Activated CD4-positive, alpha-beta memory T cell treated with anti-CD3 and anti-CD28 coated beads for 36 hours (primary cell): ENCODE results near the gene ETFDH. TPM values are rescaled to one million over a fixed set of nuclear protein-coding genes. Genes with fewer than 3 reads are reported as not detected.
"Not testable (repeated sequence)": the region's sequence is repeated elsewhere in the genome, so short reads cannot be mapped to it uniquely, and the experiment has no call there.

ENCODE experiments used
- CTCF ChIA-PET: fragments of 350-600 bp; sonication (Branson Sonifier 250); formaldehyde crosslinking; loops from one replicate; lab custom pipeline; 2021; ENCODE audit warnings: antibody characterized with exemption, inconsistent platforms; lab: Charles Lee
- POLR2A ChIA-PET: fragments of 350-600 bp; sonication (Branson Sonifier 250); formaldehyde crosslinking; loops from one replicate; lab custom pipeline; 2021; ENCODE audit warnings: antibody characterized with exemption; lab: Charles Lee
- DNase-seq: peaks from one replicate; pipeline ENCODE4 v3.0.0-alpha.2; 2020
- H3K27ac Mint-ChIP-seq: one replicate; pipeline ENCODE4 v1.8.0; 2021; ENCODE audit warnings: mixed read lengths
- H3K27me3 Mint-ChIP-seq: one replicate; pipeline ENCODE4 v1.8.0; 2021; ENCODE audit warnings: mixed read lengths
- H3K36me3 Mint-ChIP-seq: one replicate; pipeline ENCODE4 v1.8.0; 2021; ENCODE audit warnings: mixed read lengths
- H3K4me1 Mint-ChIP-seq: one replicate; pipeline ENCODE4 v1.8.0; 2021; ENCODE audit warnings: low read depth, mixed read lengths
- H3K4me3 Mint-ChIP-seq: one replicate; pipeline ENCODE4 v1.8.0; 2021; ENCODE audit warnings: mild to moderate bottlenecking, mixed read lengths
- H3K9me3 Mint-ChIP-seq: one replicate; pipeline ENCODE4 v1.8.0; 2021; ENCODE audit warnings: mixed read lengths
- intact Hi-C: fragments of 100-400 bp; cut with micrococcal nuclease; formaldehyde crosslinking; loops from one replicate; pipeline ENCODE4 v1.15.1; 2023
- total RNA-seq, 2 experiments: library from RNA; stranded (reverse); gene quantifications; one replicate each; pipeline ENCODE4 v1.2.3, GENCODE V29; 2021

ETFDH gene
- total RNA-seq, 2 experiments from 2014 or later = 30.8 to 30.9 TPM

DNA sequence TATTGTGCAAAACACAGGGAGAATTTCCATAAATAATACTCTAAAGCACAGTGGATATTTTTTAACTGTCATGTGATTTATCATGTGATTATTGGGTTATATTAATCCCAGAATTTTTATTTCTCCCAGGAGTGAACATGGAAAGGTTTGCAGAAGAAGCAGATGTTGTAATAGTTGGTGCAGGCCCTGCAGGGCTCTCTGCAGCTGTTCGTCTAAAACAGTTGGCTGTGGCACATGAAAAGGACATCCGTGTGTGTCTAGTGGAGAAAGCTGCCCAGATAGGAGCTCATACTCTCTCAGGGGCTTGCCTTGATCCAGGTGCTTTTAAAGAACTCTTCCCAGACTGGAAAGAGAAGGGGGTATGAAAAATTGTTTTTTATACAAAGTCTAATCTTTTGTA lies 10.0 kb downstream of the ETFDH start:
- Mint-ChIP-seq H3K36me3 (peaks cover 7% of the 10 kb centered on the region), H3K4me3 (no peak overlapping the region), H3K27ac (no peak overlapping the region), H3K9me3 (no peaks in the 10 kb centered on the region), H3K27me3 (no peaks in the 10 kb centered on the region), H3K4me1 (no peaks in the 10 kb centered on the region)
- intact Hi-C loops = no loop called here
- no peak for DNase-seq
- CTCF ChIA-PET = no interaction called here
- POLR2A ChIA-PET = no interaction called here

GRCh38 chr4:158688813-158689212 lies 16.7 kb downstream of the ETFDH start:
- intact Hi-C loops = no loop called here
- Mint-ChIP-seq H3K4me3 (no peak overlapping the region), H3K36me3 (peaks cover 10% of the 10 kb centered on the region), H3K27me3 (no peaks in the 10 kb centered on the region), H3K27ac (no peak overlapping the region), H3K4me1 (no peaks in the 10 kb centered on the region), H3K9me3 (no peaks in the 10 kb centered on the region)
- DNase-seq = no peak
- ChIA-PET POLR2A (no interaction called here), CTCF (no interaction called here)

- H3K4me3 Mint-ChIP-seq = no peak overlapping the region
- no peak for DNase-seq
- no peaks in the 10 kb centered on the region for H3K4me1 Mint-ChIP-seq
- POLR2A ChIA-PET = no interaction called here
- CTCF ChIA-PET = no interaction called here
- H3K36me3 Mint-ChIP-seq = peaks cover 17% of the 10 kb centered on the region
- no peaks in the 10 kb centered on the region for H3K9me3 Mint-ChIP-seq
- H3K27me3 Mint-ChIP-seq = no peaks in the 10 kb centered on the region
- intact Hi-C loops = no loop called here
- H3K27ac Mint-ChIP-seq = no peak overlapping the region
Observed at GRCh38 chr4:158704274-158704673, 32.2 kb downstream of the ETFDH start.

DNA sequence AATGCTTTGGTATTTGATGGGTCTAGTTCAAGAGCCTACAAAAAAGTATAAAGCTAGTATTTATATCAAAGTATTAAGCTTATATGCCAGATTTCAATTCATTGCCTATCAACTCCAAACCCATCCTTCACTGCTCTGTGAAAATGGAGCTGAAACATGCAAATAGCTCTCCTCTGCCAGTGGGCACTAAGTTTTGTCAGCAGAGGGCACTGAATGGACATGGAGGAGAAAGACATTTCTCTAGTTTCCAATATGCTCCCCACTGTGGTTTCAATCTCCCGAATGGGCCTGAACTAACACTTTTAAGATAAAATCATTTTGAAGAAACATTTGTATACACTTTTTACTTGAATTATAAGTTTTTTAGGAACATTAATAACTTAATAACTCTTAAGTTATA lies 38.7 kb downstream of the ETFDH start:
- POLR2A ChIA-PET = no interaction called here
- H3K4me1 Mint-ChIP-seq = no peaks in the 10 kb centered on the region
- no peaks in the 10 kb centered on the region for H3K9me3 Mint-ChIP-seq
- no peak for DNase-seq
- no peaks in the 10 kb centered on the region for H3K27me3 Mint-ChIP-seq
- H3K27ac Mint-ChIP-seq = no peak overlapping the region
- H3K36me3 Mint-ChIP-seq = peaks cover 47% of the 10 kb centered on the region
- no peak overlapping the region for H3K4me3 Mint-ChIP-seq
- intact Hi-C loops = no loop called here
- CTCF ChIA-PET = interaction anchor here (1.0 to 1.5 kb wide), 4 partner anchors 139 to 492 kb away, joined by 3 to 7 read pairs (median 4); no protein-coding TSS in a partner anchor

GRCh38 chr4:158712622-158713021 lies 40.5 kb downstream of the ETFDH start:
- H3K27me3 Mint-ChIP-seq, H3K4me1 Mint-ChIP-seq, H3K9me3 Mint-ChIP-seq, H3K27ac Mint-ChIP-seq, DNase-seq, intact Hi-C loops, H3K4me3 Mint-ChIP-seq, CTCF ChIA-PET: not testable (repeated sequence)
- POLR2A ChIA-PET = interaction anchor here (1.1 kb wide), 1 partner anchor 489 kb away, joined by 3 read pairs; no protein-coding TSS in a partner anchor
- H3K36me3 Mint-ChIP-seq = peaks cover 52% of the 10 kb centered on the region

DNA sequence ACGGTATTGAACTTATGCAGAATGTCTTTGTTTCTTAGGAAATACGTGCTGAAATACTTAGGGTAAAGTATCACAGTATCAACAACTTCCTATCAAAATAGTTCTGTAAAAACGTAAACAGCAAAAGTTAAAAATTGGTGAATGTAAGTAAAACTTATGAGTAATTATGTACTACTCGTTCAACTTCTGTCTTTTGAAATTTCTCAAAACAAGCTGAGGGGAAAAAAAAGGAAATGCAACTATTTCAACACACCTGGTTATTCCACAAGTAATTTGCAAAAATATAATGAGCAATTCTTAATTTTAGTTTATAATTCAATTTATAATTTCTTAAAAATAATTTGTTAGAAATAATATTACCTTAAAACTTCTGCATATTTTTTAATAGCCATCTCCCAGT lies 42.8 kb downstream of the ETFDH start:
- ChIA-PET POLR2A (no interaction called here), CTCF (interaction anchor here (2.0 kb wide), 1 partner anchor 43 kb away, joined by 5 read pairs; the partner anchor contains the start of genes C4orf46 and ETFDH)
- Mint-ChIP-seq H3K4me3 (no peak overlapping the region), H3K4me1 (peaks cover 12% of the 10 kb centered on the region), H3K27ac (no peak overlapping the region), H3K9me3 (no peaks in the 10 kb centered on the region), H3K36me3 (peaks cover 66% of the 10 kb centered on the region), H3K27me3 (no peaks in the 10 kb centered on the region)
- DNase-seq = no peak
- intact Hi-C loops = no loop called here

GRCh38 chr4:158715802-158716201 lies 43.7 kb downstream of the ETFDH start:
- H3K36me3 Mint-ChIP-seq = peaks cover 60% of the 10 kb centered on the region
- CTCF ChIA-PET = interaction anchor here (2.0 kb wide), 1 partner anchor 44 kb away, joined by 5 read pairs; the partner anchor contains the start of genes C4orf46 and ETFDH
- no peak for DNase-seq
- no peaks in the 10 kb centered on the region for H3K27me3 Mint-ChIP-seq
- POLR2A ChIA-PET = no interaction called here
- no peak overlapping the region for H3K27ac Mint-ChIP-seq
- peaks cover 17% of the 10 kb centered on the region for H3K4me1 Mint-ChIP-seq
- H3K4me3 Mint-ChIP-seq = no peak overlapping the region
- intact Hi-C loops = no loop called here
- H3K9me3 Mint-ChIP-seq = no peaks in the 10 kb centered on the region

GRCh38 chr4:158721680-158722079 lies 49.6 kb downstream of the ETFDH start:
- H3K36me3 Mint-ChIP-seq = peaks cover 40% of the 10 kb centered on the region
- POLR2A ChIA-PET = no interaction called here
- H3K27me3 Mint-ChIP-seq = peaks cover 5% of the 10 kb centered on the region
- no peak for DNase-seq
- intact Hi-C loops = loop anchor here (2.0 kb wide), 1 partner anchor 453 kb away; no protein-coding TSS in a partner anchor
- H3K4me3 Mint-ChIP-seq = peak overlapping the region; percentile 93
- CTCF ChIA-PET = interaction anchor here (0.6 kb wide), 1 partner anchor 721 kb away, joined by 4 read pairs; no protein-coding TSS in a partner anchor
- peaks cover 51% of the 10 kb centered on the region for H3K4me1 Mint-ChIP-seq
- H3K9me3 Mint-ChIP-seq = no peaks in the 10 kb centered on the region
- peak overlapping the region; percentile 99 for H3K27ac Mint-ChIP-seq

DNA sequence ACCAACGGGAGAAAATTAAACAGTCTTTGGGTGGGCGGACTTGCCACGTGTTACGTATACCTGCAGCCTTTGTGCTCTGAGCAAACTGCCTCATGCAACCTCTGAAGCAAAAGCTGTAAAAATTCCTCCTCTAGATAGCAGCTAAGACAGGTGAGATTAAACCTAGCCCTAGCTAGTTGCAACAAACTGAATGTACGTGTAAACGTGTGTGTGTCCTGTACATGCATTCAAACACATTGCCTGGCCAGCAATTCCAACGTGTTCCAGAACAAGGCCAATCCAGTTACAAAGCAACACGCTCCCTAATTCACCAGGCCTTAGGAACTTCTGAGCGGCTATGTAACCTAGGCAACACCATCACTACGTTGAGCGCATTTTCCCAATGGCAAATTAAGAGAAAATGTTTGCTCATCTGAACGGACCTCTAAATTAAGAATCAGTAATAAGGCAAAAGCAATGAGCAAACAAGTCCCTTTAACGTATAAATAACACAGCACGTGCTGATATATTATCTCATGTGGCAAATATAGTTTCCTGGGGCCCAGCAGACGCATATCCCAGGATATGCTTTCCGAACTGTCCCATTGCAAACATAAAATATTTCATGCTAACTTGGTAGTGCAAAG lies 50.3 kb downstream of the ETFDH start:
- peaks cover 53% of the 10 kb centered on the region for H3K4me1 Mint-ChIP-seq
- peaks cover 8% of the 10 kb centered on the region for H3K27me3 Mint-ChIP-seq
- H3K27ac Mint-ChIP-seq = peak overlapping the region; percentile 99
- peak; percentile 17 for DNase-seq
- CTCF ChIA-PET = interaction anchor here (0.6 kb wide), 1 partner anchor 722 kb away, joined by 4 read pairs; no protein-coding TSS in a partner anchor
- intact Hi-C loops = loop anchor here (2.0 kb wide), 1 partner anchor 452 kb away; no protein-coding TSS in a partner anchor
- H3K9me3 Mint-ChIP-seq = no peaks in the 10 kb centered on the region
- peaks cover 35% of the 10 kb centered on the region for H3K36me3 Mint-ChIP-seq
- POLR2A ChIA-PET = no interaction called here
- H3K4me3 Mint-ChIP-seq = peak overlapping the region; percentile 93

- peaks cover 8% of the 10 kb centered on the region for H3K27me3 Mint-ChIP-seq
- peak within 1 kb of the TSS; percentile 99 for H3K27ac Mint-ChIP-seq
- POLR2A ChIA-PET = interaction anchor here (0.7 to 1.8 kb wide), 5 partner anchors 45 to 100 kb away, joined by 3 to 12 read pairs (median 5); partner anchors contain the start of genes C4orf46, ETFDH and FNIP2
- CTCF ChIA-PET = interaction anchor here (2.9 kb wide), 1 partner anchor 128 kb away, joined by 14 read pairs; no protein-coding TSS in a partner anchor
- H3K4me1 Mint-ChIP-seq = peaks cover 54% of the 10 kb centered on the region
- peak within 1 kb of the TSS; percentile 93 for H3K4me3 Mint-ChIP-seq
- intact Hi-C loops = loop anchor here (1.0 to 2.0 kb wide), 4 partner anchors 45 to 452 kb away; partner anchors contain the start of genes ETFDH and RAPGEF2
- peak; percentile 91 for DNase-seq
- H3K36me3 Mint-ChIP-seq = peaks cover 27% of the 10 kb centered on the region
- no peaks in the 10 kb centered on the region for H3K9me3 Mint-ChIP-seq
Observed at GRCh38 chr4:158722917-158723793, 51.1 kb downstream of the ETFDH start, which contains the start of gene PPID. TSS of gene PPID (minus strand) at chr4:158723396. CDS start at chr4:158723288, 108 bp downstream.

GRCh38 chr4:158724637-158725036 lies 52.5 kb downstream of the ETFDH start:
- peak; percentile 19 for DNase-seq
- ChIA-PET POLR2A (interaction anchor here (0.8 to 1.8 kb wide), 5 partner anchors 44 to 356 kb away, joined by 3 to 12 read pairs (median 4); partner anchors contain the start of gene FNIP2), CTCF (interaction anchor here (1.4 to 2.9 kb wide), 2 partner anchors 97 to 127 kb away, joined by 3 to 14 read pairs; no protein-coding TSS in a partner anchor)
- H3K27me3 Mint-ChIP-seq = peaks cover 22% of the 10 kb centered on the region
- intact Hi-C loops = loop anchor here (1.0 to 5.0 kb wide), 5 partner anchors 85 to 723 kb away; no protein-coding TSS in a partner anchor
- H3K4me3 Mint-ChIP-seq = peak overlapping the region; percentile 93
- H3K36me3 Mint-ChIP-seq = peaks cover 15% of the 10 kb centered on the region
- H3K27ac Mint-ChIP-seq = peak overlapping the region; percentile 99
- no peaks in the 10 kb centered on the region for H3K9me3 Mint-ChIP-seq
- peaks cover 62% of the 10 kb centered on the region for H3K4me1 Mint-ChIP-seq
